MM.1S (cell line): ENCODE results near the gene GTSE1.

Experiments
- EZH2 ChIP-seq: fragments of 300-600 bp; sonication (generic); optimal IDR thresholded peaks from 2 replicates; pipeline ENCODE3; 2017; ENCODE audit warnings: low read depth, mild to moderate bottlenecking, antibody characterized with exemption, low read length, mixed read lengths
- EZH2phosphoT487 ChIP-seq: fragments of 300-600 bp; sonication (generic); IDR thresholded peaks from 2 replicates; pipeline ENCODE4 v1.6.1; 2018; ENCODE audit warnings: antibody characterized with exemption, low read length
- TF ChIP-seq, protein P1 (sequence below): fragments of 300-600 bp; sonication (generic); IDR thresholded peaks from 2 replicates; pipeline ENCODE4 v1.5.1; 2016; ENCODE audit warnings: antibody characterized with exemption, low read length, mixed read lengths

DNA sequence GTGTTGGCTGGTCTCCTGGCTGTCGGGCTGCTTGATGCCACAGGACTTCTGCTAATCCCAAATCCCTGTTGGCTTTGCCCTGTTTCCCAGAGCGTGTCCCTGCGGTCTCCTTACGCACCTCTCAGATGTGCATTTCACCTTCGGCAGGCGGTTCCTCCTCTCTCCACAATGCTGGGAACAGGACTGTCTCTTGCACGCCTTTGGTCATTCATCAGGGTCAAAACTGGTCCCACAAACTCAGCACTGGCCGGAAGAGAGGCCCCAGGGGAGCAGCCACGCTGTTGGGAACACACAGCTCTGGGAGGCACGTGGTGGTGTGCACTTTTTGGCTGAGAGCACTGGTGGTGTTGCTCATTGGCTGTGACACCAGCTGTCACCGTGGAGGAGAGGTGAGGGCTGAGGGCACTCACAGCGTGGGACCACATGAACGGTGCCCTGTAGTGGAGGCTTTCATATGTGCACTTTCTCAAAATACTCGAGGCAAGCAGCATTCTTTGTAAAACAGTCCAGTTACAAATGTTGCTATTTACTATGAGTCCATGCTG, 23.6 kb downstream of the GTSE1 start:
- TF ChIP-seq, protein P1, sequence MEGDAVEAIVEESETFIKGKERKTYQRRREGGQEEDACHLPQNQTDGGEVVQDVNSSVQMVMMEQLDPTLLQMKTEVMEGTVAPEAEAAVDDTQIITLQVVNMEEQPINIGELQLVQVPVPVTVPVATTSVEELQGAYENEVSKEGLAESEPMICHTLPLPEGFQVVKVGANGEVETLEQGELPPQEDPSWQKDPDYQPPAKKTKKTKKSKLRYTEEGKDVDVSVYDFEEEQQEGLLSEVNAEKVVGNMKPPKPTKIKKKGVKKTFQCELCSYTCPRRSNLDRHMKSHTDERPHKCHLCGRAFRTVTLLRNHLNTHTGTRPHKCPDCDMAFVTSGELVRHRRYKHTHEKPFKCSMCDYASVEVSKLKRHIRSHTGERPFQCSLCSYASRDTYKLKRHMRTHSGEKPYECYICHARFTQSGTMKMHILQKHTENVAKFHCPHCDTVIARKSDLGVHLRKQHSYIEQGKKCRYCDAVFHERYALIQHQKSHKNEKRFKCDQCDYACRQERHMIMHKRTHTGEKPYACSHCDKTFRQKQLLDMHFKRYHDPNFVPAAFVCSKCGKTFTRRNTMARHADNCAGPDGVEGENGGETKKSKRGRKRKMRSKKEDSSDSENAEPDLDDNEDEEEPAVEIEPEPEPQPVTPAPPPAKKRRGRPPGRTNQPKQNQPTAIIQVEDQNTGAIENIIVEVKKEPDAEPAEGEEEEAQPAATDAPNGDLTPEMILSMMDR = no peak
- TF ChIP-seq EZH2 (no peak), EZH2phosphoT487 (no peak)
